Measurements from ENCODE around the gene UGT1A4. TPM values are rescaled to one million over a fixed set of nuclear protein-coding genes. Genes with fewer than 3 reads are reported as not detected.

The UGT1A4 gene
- total and polyA plus RNA-seq, 4 donors, result not detected

DNA sequence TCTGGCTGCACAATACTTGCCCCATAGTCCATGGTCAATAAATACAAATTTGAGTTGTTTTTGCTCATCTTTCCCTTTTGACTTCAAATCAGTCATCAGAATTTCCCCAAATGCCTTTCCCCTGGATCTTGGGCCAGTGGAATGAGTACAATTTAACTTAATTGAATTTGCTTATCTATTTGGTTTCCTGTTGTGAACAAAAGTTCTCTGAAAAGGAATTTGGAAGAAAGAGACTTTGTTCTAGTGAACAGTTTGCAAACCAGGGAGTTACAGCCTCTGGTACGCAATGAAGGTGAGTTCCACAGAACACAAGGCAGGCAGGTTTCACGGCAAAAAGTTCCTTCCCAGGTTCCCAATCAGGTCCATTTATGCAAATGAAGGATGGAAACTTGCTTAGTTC lies 40.3 kb downstream of the UGT1A4 start:
- WGBS (ENCODE audit: insufficient coverage), result 100% methylated on average over 1 of the region's 2 CpGs
- no peaks in the 10 kb centered on the region for H3K36me3 ChIP-seq (ENCODE audit: control insufficient read depth, insufficient read depth, low read length)
- no peak overlapping the region for H3K27ac ChIP-seq (ENCODE audit: low read depth, low read length)
- DNase-seq (ENCODE audit: low read depth in 4 of 6, low spot score in 6 of 6), result no peak
- H3K4me3 ChIP-seq (ENCODE audit: low read depth, low read length), result no peak overlapping the region
- no peaks in the 10 kb centered on the region for H3K27me3 ChIP-seq (ENCODE audit: control insufficient read depth, insufficient read depth, low read length)
- peaks cover 3% of the 10 kb centered on the region for H3K4me1 ChIP-seq (ENCODE audit: control insufficient read depth, insufficient read depth, low read length)
- no peaks in the 10 kb centered on the region for H3K9me3 ChIP-seq (ENCODE audit: control insufficient read depth, insufficient read depth, low read length)

DNA sequence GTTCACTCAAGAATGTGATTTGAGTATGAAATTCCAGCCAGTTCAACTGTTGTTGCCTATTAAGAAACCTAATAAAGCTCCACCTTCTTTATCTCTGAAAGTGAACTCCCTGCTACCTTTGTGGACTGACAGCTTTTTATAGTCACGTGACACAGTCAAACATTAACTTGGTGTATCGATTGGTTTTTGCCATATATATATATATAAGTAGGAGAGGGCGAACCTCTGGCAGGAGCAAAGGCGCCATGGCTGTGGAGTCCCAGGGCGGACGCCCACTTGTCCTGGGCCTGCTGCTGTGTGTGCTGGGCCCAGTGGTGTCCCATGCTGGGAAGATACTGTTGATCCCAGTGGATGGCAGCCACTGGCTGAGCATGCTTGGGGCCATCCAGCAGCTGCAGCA lies 41.5 kb downstream of the UGT1A4 start, which contains the start of gene UGT1A1:
UGT1A1 (plus strand) TSS at position 228 of the 400 bp plus-strand sequence; CDS start at position 246, 18 bp downstream.
- no peak for DNase-seq (ENCODE audit: low read depth in 4 of 6, low spot score in 6 of 6)
- Histone ChIP-seq H3K27me3 (ENCODE audit: control insufficient read depth, insufficient read depth, low read length) (no peaks in the 10 kb centered on the region), H3K27ac (ENCODE audit: low read depth, low read length) (no peak within 1 kb of the TSS), H3K4me1 (ENCODE audit: control insufficient read depth, insufficient read depth, low read length) (peaks cover 3% of the 10 kb centered on the region), H3K4me3 (ENCODE audit: low read depth, low read length) (no peak within 1 kb of the TSS), H3K36me3 (ENCODE audit: control insufficient read depth, insufficient read depth, low read length) (no peaks in the 10 kb centered on the region), H3K9me3 (ENCODE audit: control insufficient read depth, insufficient read depth, low read length) (no peaks in the 10 kb centered on the region)
- 98% methylated on average over 4 of the region's 6 CpGs for WGBS (ENCODE audit: insufficient coverage)

DNA sequence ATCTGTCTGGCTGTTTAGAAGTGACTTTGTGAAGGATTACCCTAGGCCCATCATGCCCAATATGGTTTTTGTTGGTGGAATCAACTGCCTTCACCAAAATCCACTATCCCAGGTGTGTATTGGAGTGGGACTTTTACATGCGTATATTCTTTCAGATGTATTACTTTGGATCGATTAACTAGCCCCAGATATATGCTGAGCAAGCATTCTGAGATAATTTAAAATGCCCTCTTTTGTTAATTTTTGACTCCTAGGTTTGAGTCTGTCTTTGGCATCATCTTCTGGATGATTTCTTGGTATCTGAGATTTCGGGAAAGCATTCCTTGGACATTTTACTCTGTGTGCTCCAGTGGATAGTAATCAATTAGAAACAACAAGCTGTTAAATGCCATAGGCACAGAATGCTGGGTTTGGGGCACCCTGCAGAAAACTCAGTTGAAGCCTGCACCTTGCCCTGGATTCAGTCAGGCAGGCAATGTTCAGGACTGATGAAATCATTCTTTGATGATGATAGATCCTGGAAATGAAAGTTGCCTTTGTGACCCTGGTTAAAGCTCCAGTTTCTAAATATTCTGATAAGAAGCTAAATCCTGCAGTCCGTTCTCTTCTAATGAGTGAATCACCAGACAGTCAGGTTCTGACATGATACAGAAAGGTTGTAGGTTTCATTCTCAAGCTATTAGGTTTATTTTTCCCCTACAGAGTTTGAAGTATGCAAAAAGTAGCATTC lies 42.7 kb downstream of the UGT1A4 start:
- Histone ChIP-seq H3K9me3 (ENCODE audit: control insufficient read depth, insufficient read depth, low read length) (no peaks in the 10 kb centered on the region), H3K4me3 (ENCODE audit: low read depth, low read length) (no peak overlapping the region), H3K27ac (ENCODE audit: low read depth, low read length) (no peak overlapping the region), H3K4me1 (ENCODE audit: control insufficient read depth, insufficient read depth, low read length) (peaks cover 3% of the 10 kb centered on the region), H3K36me3 (ENCODE audit: control insufficient read depth, insufficient read depth, low read length) (no peaks in the 10 kb centered on the region), H3K27me3 (ENCODE audit: control insufficient read depth, insufficient read depth, low read length) (no peaks in the 10 kb centered on the region)
- WGBS (ENCODE audit: insufficient coverage), result 86% methylated on average over 1 of the region's 4 CpGs
- no peak for DNase-seq (ENCODE audit: low read depth in 4 of 6, low spot score in 6 of 6)

DNA sequence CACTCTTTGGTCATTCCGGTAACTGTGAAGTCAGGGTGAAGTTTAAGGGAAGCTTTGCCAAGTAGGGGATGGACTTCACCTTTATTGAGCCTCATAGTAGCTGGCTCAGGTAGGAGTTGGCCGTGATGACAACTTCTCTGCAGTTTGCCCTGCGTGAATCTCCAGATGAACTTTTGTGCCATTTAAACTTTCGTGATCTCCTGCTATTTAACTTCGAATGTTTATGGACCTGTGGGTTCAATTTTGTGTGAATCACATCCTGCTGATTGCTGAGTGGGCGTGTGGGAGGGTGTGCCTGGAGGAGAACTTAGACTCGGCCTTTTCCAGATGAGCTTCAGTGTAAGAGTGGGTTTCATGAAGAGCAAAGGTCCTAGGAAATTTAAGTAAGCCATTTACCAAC lies 45.7 kb downstream of the UGT1A4 start:
- H3K36me3 ChIP-seq (ENCODE audit: control insufficient read depth, insufficient read depth, low read length), result no peaks in the 10 kb centered on the region
- peaks cover 3% of the 10 kb centered on the region for H3K4me1 ChIP-seq (ENCODE audit: control insufficient read depth, insufficient read depth, low read length)
- no peaks in the 10 kb centered on the region for H3K9me3 ChIP-seq (ENCODE audit: control insufficient read depth, insufficient read depth, low read length)
- DNase-seq (ENCODE audit: low read depth in 4 of 6, low spot score in 6 of 6), result no peak
- H3K27ac ChIP-seq (ENCODE audit: low read depth, low read length), result no peak overlapping the region
- WGBS (ENCODE audit: insufficient coverage), result 88% methylated on average over 7 of the region's 7 CpGs
- no peaks in the 10 kb centered on the region for H3K27me3 ChIP-seq (ENCODE audit: control insufficient read depth, insufficient read depth, low read length)
- H3K4me3 ChIP-seq (ENCODE audit: low read depth, low read length), result no peak overlapping the region

DNA sequence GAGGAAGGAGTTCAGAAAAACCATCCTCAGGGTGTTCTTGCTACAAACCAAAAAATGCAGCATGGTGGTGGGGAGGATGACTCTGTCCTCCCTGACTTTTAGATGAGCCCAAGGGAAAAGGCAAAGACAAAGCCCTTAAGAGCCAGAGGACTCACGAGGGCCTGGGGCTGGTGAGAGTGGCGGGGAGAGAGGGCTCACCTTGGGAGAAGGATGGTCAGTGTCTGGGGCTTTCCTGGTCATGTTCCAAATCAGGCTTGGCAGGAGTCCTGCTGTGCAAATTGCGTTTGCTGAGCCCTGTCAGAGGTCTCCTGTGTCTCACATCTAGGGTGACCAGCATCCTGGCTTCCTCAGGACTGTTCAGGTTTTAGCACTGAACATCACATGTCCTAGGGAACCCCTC lies 46.2 kb downstream of the UGT1A4 start:
- Histone ChIP-seq H3K4me1 (ENCODE audit: control insufficient read depth, insufficient read depth, low read length) (peaks cover 3% of the 10 kb centered on the region), H3K9me3 (ENCODE audit: control insufficient read depth, insufficient read depth, low read length) (no peaks in the 10 kb centered on the region), H3K27ac (ENCODE audit: low read depth, low read length) (no peak overlapping the region), H3K27me3 (ENCODE audit: control insufficient read depth, insufficient read depth, low read length) (no peaks in the 10 kb centered on the region), H3K4me3 (ENCODE audit: low read depth, low read length) (no peak overlapping the region), H3K36me3 (ENCODE audit: control insufficient read depth, insufficient read depth, low read length) (no peaks in the 10 kb centered on the region)
- 76% methylated on average over 3 of the region's 3 CpGs for WGBS (ENCODE audit: insufficient coverage)
- DNase-seq (ENCODE audit: low read depth in 4 of 6, low spot score in 6 of 6), result no peak

DNA sequence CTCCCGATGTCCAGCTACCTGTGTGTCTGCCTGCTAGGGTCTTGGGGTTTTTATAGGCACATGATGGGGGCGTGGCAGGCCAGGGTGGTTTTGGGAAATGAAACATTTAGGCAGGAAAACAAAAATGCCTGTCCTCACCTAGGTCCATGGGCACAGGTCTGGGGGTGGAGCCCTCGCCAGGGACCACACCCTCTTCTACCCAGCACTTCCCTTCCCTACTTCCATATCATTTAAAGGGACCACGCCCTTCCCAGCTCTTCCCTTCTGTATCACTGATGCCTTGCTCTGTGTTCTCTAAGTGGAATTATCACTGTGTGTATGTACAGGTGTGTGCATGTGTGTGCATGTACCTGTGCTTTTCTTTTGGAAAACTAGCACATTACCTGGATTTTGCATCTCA lies 47.9 kb downstream of the UGT1A4 start:
- 73% methylated on average over 3 of the region's 4 CpGs for WGBS (ENCODE audit: insufficient coverage)
- no peak overlapping the region for H3K27ac ChIP-seq (ENCODE audit: low read depth, low read length)
- no peaks in the 10 kb centered on the region for H3K36me3 ChIP-seq (ENCODE audit: control insufficient read depth, insufficient read depth, low read length)
- DNase-seq (ENCODE audit: low read depth in 4 of 6, low spot score in 6 of 6), result no peak
- no peaks in the 10 kb centered on the region for H3K9me3 ChIP-seq (ENCODE audit: control insufficient read depth, insufficient read depth, low read length)
- H3K4me1 ChIP-seq (ENCODE audit: control insufficient read depth, insufficient read depth, low read length), result no peaks in the 10 kb centered on the region
- no peaks in the 10 kb centered on the region for H3K27me3 ChIP-seq (ENCODE audit: control insufficient read depth, insufficient read depth, low read length)
- H3K4me3 ChIP-seq (ENCODE audit: low read depth, low read length), result no peak overlapping the region

DNA sequence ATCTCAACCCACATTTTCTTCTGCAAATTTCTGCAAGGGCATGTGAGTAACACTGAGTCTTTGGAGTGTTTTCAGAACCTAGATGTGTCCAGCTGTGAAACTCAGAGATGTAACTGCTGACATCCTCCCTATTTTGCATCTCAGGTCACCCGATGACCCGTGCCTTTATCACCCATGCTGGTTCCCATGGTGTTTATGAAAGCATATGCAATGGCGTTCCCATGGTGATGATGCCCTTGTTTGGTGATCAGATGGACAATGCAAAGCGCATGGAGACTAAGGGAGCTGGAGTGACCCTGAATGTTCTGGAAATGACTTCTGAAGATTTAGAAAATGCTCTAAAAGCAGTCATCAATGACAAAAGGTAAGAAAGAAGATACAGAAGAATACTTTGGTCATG lies 49.5 kb downstream of the UGT1A4 start:
- no peaks in the 10 kb centered on the region for H3K36me3 ChIP-seq (ENCODE audit: control insufficient read depth, insufficient read depth, low read length)
- H3K4me3 ChIP-seq (ENCODE audit: low read depth, low read length), result no peak overlapping the region
- no peaks in the 10 kb centered on the region for H3K9me3 ChIP-seq (ENCODE audit: control insufficient read depth, insufficient read depth, low read length)
- no peaks in the 10 kb centered on the region for H3K27me3 ChIP-seq (ENCODE audit: control insufficient read depth, insufficient read depth, low read length)
- H3K27ac ChIP-seq (ENCODE audit: low read depth, low read length), result no peak overlapping the region
- DNase-seq (ENCODE audit: low read depth in 4 of 6, low spot score in 6 of 6), result no peak
- H3K4me1 ChIP-seq (ENCODE audit: control insufficient read depth, insufficient read depth, low read length), result no peaks in the 10 kb centered on the region
- WGBS (ENCODE audit: insufficient coverage), result 31% methylated on average over 4 of the region's 4 CpGs

DNA sequence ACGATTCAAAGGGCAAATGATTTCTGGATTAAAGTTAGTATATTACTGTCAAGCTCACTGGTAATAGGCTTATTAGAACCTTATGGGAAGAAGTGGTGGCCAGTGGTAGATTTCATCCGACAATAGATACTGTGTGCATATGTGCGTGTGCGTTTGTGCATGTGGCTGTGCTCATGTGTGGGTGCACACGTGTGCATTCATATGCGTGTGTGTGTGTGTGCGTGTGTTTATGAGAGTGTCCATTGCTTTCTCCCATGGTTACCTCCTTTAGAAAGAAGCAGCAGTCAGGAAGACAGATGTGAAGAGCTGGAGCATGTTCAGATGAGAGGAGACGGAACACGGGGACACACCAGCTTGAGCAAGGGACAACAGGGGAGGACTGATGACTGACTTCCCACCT lies 50.7 kb downstream of the UGT1A4 start:
- WGBS (ENCODE audit: insufficient coverage), result 96% methylated on average over 9 of the region's 9 CpGs
- no peak overlapping the region for H3K27ac ChIP-seq (ENCODE audit: low read depth, low read length)

DNA sequence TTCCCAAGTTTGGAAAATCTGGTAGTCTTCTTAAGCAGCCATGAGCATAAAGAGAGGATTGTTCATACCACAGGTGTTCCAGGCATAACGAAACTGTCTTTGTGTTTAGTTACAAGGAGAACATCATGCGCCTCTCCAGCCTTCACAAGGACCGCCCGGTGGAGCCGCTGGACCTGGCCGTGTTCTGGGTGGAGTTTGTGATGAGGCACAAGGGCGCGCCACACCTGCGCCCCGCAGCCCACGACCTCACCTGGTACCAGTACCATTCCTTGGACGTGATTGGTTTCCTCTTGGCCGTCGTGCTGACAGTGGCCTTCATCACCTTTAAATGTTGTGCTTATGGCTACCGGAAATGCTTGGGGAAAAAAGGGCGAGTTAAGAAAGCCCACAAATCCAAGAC lies 53.6 kb downstream of the UGT1A4 start:
- Histone ChIP-seq H3K36me3 (ENCODE audit: control insufficient read depth, insufficient read depth, low read length) (no peaks in the 10 kb centered on the region), H3K4me3 (ENCODE audit: low read depth, low read length) (no peak overlapping the region), H3K27me3 (ENCODE audit: control insufficient read depth, insufficient read depth, low read length) (no peaks in the 10 kb centered on the region), H3K4me1 (ENCODE audit: control insufficient read depth, insufficient read depth, low read length) (no peaks in the 10 kb centered on the region), H3K9me3 (ENCODE audit: control insufficient read depth, insufficient read depth, low read length) (no peaks in the 10 kb centered on the region), H3K27ac (ENCODE audit: low read depth, low read length) (no peak overlapping the region)
- no peak for DNase-seq (ENCODE audit: low read depth in 4 of 6, low spot score in 6 of 6)
- WGBS (ENCODE audit: insufficient coverage), result 95% methylated on average over 12 of the region's 16 CpGs

More for the DNA sequence above, 50.7 kb downstream of the UGT1A4 start:
- Histone ChIP-seq H3K27me3 (ENCODE audit: control insufficient read depth, insufficient read depth, low read length) (no peaks in the 10 kb centered on the region), H3K4me3 (ENCODE audit: low read depth, low read length) (no peak overlapping the region), H3K9me3 (ENCODE audit: control insufficient read depth, insufficient read depth, low read length) (no peaks in the 10 kb centered on the region), H3K4me1 (ENCODE audit: control insufficient read depth, insufficient read depth, low read length) (no peaks in the 10 kb centered on the region), H3K36me3 (ENCODE audit: control insufficient read depth, insufficient read depth, low read length) (no peaks in the 10 kb centered on the region)
- no peak for DNase-seq (ENCODE audit: low read depth in 4 of 6, low spot score in 6 of 6)

DNA sequence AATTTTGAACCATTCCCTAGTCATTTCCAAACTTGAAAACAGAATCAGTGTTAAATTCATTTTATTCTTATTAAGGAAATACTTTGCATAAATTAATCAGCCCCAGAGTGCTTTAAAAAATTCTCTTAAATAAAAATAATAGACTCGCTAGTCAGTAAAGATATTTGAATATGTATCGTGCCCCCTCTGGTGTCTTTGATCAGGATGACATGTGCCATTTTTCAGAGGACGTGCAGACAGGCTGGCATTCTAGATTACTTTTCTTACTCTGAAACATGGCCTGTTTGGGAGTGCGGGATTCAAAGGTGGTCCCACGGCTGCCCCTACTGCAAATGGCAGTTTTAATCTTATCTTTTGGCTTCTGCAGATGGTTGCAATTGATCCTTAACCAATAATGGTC lies 54.0 kb downstream of the UGT1A4 start:
- 90% methylated on average over 3 of the region's 5 CpGs for WGBS (ENCODE audit: insufficient coverage)

More for the DNA sequence above, 54.0 kb downstream of the UGT1A4 start:
- Histone ChIP-seq H3K4me3 (ENCODE audit: low read depth, low read length) (no peak overlapping the region), H3K9me3 (ENCODE audit: control insufficient read depth, insufficient read depth, low read length) (no peaks in the 10 kb centered on the region), H3K27me3 (ENCODE audit: control insufficient read depth, insufficient read depth, low read length) (no peaks in the 10 kb centered on the region), H3K27ac (ENCODE audit: low read depth, low read length) (no peak overlapping the region), H3K4me1 (ENCODE audit: control insufficient read depth, insufficient read depth, low read length) (no peaks in the 10 kb centered on the region), H3K36me3 (ENCODE audit: control insufficient read depth, insufficient read depth, low read length) (no peaks in the 10 kb centered on the region)
- DNase-seq (ENCODE audit: low read depth in 4 of 6, low spot score in 6 of 6), result no peak

All from spinal cord (tissue), 10 donors.